SH-SY5Y (cell line): ENCODE results near the gene GLI2.

Source experiments
- GATA2 ChIP-seq: IDR thresholded peaks from 2 replicates; pipeline ENCODE4 v1.6.1; 2011; ENCODE audit warnings: mild to moderate bottlenecking, low read depth, low read length
- GATA3 ChIP-seq: IDR thresholded peaks from 2 replicates; pipeline ENCODE4 v1.6.1; 2011; ENCODE audit warnings: low read depth, mild to moderate bottlenecking, low read length, moderate library complexity

GRCh38 chr2:120732506-120733237 is 3.0 kb upstream of the GLI2 start:
- TF ChIP-seq GATA2: no peak
- TF ChIP-seq GATA3: no peak
